Measurements from ENCODE around the gene OR13A1.
"Not testable (repeated sequence)": the region's sequence is repeated elsewhere in the genome, so short reads cannot be mapped to it uniquely, and the experiment has no call there.

The OR13A1 gene

GRCh38 chr10:45280113-45280760 is 35.2 kb downstream of the OR13A1 start:
- no peak for DNase-seq

GRCh38 chr10:45279682-45280081 is 35.7 kb downstream of the OR13A1 start:
- DNase-seq, result no peak

DNA sequence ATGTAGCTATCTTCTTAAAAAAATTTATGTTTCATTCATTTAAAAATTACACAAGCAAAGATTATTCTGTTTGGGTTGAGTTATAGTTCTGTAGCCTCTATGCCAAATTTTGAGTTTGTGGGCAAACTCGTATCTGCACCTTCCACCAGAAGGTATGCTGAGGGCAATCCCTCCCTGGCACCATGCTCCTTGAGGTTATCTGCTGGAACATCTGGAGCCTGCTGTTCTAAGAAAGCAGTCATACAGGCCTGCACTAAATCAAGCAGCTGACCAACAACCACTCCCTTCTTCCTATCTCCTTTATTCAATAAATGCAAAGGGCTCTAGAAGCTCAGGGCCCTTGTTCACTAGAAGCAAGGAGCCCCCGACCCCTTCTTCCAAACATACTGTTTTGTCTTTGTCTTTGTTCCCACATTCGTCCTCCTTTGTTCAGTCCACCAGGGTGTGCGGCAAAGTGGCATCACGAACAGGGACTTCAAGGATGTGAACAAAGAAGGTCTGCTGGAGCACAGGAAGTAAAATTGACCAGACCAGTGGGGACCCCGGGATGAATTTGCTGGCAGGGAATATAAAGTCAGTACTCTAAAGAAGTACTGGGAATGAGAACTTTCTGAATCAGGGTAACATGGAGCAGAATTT is 36.4 kb downstream of the OR13A1 start:
- no peak for DNase-seq

DNA sequence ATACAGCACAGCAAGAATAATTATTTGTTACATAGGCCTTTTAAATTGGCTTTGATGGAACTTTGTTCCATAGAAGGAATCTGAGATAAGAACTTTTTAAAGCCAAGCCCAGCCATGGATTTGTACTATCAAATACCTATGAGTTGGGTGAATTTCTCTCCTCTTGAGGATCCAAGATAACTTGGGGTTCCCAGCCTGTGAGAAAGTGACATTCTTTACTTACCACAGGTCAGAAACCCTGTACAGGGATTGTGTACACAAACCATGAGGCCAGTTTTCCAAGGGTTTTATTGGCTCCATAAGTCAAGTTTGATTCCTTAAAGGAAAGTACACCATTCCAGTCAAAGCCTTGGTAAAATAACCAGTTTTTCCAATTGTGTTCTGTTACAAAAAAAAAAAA is 39.3 kb downstream of the OR13A1 start:
- not testable (repeated sequence) for DNase-seq

DNA sequence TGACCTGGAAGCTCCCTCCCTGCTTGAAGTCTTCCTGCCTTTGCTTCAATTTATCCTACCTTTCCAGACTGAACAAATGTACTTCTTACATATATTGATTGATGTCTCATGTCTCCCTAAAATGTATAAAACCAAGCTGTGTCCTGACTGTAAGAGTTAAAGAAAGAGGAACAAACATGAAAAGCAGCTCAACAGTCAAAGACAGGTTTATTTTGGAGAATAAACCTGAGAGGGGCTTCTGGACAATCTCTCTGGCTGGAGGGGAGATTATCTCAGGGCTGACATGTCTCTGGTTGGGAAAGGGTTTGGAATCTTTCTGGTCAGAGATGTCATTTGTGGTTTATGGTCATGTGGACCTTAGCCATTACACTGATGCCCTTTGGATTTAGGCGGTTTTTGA is 41.0 kb downstream of the OR13A1 start:
- no peak for DNase-seq

DNA sequence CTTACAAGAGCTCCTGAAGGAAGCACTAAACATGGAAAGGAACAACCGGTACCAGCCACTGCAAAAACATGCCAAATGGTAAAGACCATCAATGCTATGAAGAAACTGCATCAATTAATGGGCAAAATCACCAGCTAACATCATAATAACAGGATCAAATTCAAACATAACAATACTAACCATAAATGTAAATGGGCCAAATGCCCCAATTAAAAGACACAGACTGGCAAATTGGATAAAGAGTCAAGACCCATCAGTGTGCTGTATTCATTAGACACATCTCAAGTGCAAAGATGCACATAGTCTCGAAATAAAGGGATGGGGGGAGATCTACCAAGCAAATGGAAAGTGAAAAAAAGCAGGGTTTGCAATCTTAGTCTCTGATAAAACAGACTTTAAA is 47.6 kb downstream of the OR13A1 start:
- DNase-seq, result not testable (repeated sequence)

DNA sequence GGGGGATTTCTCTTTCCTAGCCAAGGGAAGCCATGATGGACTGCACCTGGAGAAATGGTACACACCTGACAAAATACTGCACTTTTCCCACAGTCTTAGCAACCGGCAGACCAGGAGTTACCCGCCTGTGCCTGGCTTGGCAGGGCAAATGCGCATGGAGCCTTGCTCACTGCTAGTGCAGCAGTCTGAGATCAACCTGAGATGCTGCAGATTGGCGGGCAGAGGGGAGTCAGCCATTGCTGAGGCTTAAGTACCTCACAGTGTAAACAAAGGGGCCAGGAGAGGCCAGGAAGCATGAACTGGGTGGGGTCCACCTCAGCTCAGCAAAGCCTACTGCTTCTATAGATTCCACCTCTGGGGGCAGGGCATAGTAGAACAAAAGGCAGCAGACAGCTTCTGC is 49.4 kb downstream of the OR13A1 start:
- no peak for DNase-seq

- no peak for DNase-seq
These were observed 53.5 kb downstream of the OR13A1 start for GRCh38 chr10:45261946-45262345.

DNA sequence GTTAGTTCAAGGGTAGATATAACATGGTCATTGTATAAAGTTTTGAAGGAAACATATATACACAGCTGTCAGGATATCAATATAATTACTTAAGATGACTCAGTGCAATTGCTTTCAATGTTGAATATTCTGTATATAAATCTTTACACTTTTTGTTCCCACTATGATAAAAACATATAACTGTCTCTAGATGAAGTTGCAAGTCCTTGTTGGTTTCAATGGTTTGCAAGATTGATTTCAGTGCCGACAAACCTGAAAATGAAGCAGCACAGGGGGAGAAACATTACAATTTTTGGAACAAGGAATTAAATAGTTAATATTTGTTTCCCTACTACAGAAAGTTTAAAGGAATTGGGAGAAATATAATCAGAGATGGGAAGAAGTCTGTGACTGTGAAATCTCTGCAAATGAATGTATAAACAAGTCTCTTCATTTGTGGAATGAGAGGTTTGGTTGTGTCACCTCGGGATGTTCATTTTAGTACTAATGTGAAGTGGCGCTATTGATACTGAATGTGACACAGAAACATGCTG is 54.1 kb downstream of the OR13A1 start:
- no peak for DNase-seq

GRCh38 chr10:45260635-45261034 is 54.8 kb downstream of the OR13A1 start:
- not testable (repeated sequence) for DNase-seq

- not testable (repeated sequence) for DNase-seq
These were observed 55.5 kb downstream of the OR13A1 start for GRCh38 chr10:45259786-45260495.

GRCh38 chr10:45257600-45257999 is 57.8 kb downstream of the OR13A1 start:
- DNase-seq, result no peak

DNA sequence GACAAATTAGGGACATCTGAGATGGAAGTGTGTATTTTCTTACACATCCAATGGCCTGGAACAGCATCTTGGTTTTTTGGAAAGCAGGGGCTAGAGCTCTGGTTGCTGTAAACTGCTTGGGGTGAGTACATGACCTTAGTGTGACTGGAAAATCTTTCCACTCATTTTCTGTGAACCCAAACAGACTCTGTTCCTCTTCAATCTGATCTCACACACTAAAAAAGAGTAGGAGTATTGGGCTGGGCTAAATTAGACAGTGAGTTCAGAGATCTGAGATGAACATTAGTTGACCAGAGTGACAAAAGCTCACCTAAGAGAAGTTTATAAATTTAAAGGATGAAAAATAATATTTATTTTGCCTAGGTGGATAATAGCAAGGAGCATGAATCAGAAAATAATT is 59.2 kb downstream of the OR13A1 start:
- DNase-seq, result no peak

GRCh38 chr10:45255706-45256105 is 59.7 kb downstream of the OR13A1 start:
- no peak for DNase-seq

- DNase-seq, result no peak
These were observed 60.5 kb downstream of the OR13A1 start for GRCh38 chr10:45254892-45255291.

DNA sequence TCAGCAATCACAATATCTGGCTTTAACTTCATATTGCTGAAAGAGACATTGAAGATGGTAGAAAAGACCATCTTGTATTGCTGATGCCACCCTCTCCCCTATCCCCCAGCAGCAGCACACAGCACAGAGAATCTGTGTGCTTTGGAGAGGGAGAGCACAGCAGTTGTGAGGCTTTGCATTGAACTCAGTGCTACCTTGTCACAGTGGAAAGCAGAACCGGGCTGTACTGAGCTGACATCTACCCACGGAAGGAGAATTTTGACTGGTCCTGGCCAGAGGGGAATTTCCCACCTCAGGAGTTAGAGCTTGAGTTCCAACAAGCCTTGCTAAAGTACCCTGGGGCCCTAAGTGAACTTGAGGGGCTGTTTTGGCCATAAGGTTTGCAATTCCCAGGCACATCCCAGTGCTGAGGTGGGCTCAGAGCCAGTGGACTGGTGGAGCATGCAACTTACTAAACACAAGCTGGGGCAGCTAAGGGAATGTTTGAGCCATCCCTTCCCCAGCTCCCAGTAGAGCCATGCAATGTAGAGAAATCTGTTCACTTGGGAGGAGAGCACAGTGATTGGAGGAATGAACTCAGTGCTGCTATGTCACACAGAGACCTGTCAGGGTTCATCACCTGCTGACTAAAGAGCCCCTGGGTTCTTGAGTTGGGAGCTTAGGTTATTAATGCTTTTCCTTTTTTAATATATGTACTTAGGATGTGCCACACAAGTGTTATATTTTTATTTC is 62.1 kb downstream of the OR13A1 start:
- DNase-seq, result no peak
